K562 (cell line): Measurements from ENCODE around the gene TMEM163. TPM values are rescaled to one million over a fixed set of nuclear protein-coding genes. Genes with fewer than 3 reads are reported as not detected.

Experiments
- ATAC-seq: fragments of 200-7000 bp; cut with Tn5 transposase; 3 replicates; pipeline ENCODE4 v1.9.1; 2020; ENCODE audit warnings: moderate library complexity
- BruUV-seq: library from RNA; stranded (reverse); fragments of 400-500 nt; replicated peaks from 2 replicates; lab custom pipeline; 2021; lab: Mats Ljungman, UMichigan
- CTCF ChIA-PET: fragments of 300-600 bp; formaldehyde crosslinking; extraction: SDS; loops from one replicate; lab custom pipeline; 2021; ENCODE audit warnings: low intra/inter-chr PET ratio; lab: Yijun Ruan, JAX
- POLR2A ChIA-PET: fragments of 300-600, 350-650 bp; sonication (Branson Sonifier 250); formaldehyde crosslinking; extraction: SDS; loops from one replicate; lab custom pipeline; 2021; ENCODE audit warnings: antibody characterized with exemption, inconsistent platforms; lab: Yijun Ruan, JAX
- DNase-seq, 4 experiments: peaks; one replicate each; pipeline versions ENCODE4 v3.0.0 to v3.0.0-alpha.2; 2011 to 2018; ENCODE audit warnings: low spot score in 3 of 4, mixed read lengths in 3 of 4; ENCODE audit errors: extremely low read depth in 1 of 4
- FAIRE-seq: peaks from 2 replicates; lab custom pipeline; 2011; peaks lifted over from hg19 to GRCh38; lab: Jason Lieb, UNC
- H2AFZ ChIP-seq: 2 replicates; pipeline ENCODE4 v1.6.0; 2011; ENCODE audit warnings: low read depth, low read length, control low read depth, inconsistent platforms
- H3K27ac ChIP-seq: fragments of 200-600 bp; 3 replicates; pipeline ENCODE4 v1.8.0; 2011; ENCODE audit warnings: low read depth, mild to moderate bottlenecking, control low read depth, inconsistent platforms, low read length, moderate library complexity, mixed read lengths; ENCODE audit errors: extremely low read depth
- H3K27me3 ChIP-seq, 2 experiments: fragments of 300-600 bp in 1 of 2; 2 replicates in 1 of 2; 3 replicates in 1 of 2; pipeline versions ENCODE4 v1.6.0 to v1.8.0; 2011; ENCODE audit warnings: inconsistent platforms in 2 of 2, low read length in 2 of 2, mild to moderate bottlenecking in 1 of 2, mixed read lengths in 1 of 2, moderate library complexity in 1 of 2; ENCODE audit not compliant: control insufficient read depth in 2 of 2, insufficient read depth in 2 of 2
- H3K36me3 ChIP-seq: fragments of 300-600 bp; 3 replicates; pipeline ENCODE4 v1.8.0; 2011; ENCODE audit warnings: mild to moderate bottlenecking, low read length, inconsistent platforms; ENCODE audit not compliant: control insufficient read depth, insufficient read depth
- H3K4me1 ChIP-seq, 2 experiments: fragments of 200-600 bp in 1 of 2; replicated peaks in 1 of 2; 2 replicates in 1 of 2; 3 replicates in 1 of 2; pipeline versions ENCODE4 v1.5.1 to v1.8.0; 2011; ENCODE audit warnings: inconsistent platforms in 2 of 2, low read length in 2 of 2, mild to moderate bottlenecking in 1 of 2, mixed read lengths in 1 of 2, moderate library complexity in 1 of 2; ENCODE audit not compliant: control insufficient read depth in 2 of 2, insufficient read depth in 2 of 2
- H3K4me2 ChIP-seq: 2 replicates; pipeline ENCODE4 v1.6.1; 2011; ENCODE audit warnings: low read length, control low read depth, inconsistent platforms, mixed read lengths; ENCODE audit not compliant: insufficient read depth
- H3K4me3 ChIP-seq: fragments of 200-600 bp; sonication (generic), shearing (Covaris generic); 2 replicates; pipeline ENCODE4 v1.5.1; 2016; ENCODE audit warnings: control low read depth, inconsistent platforms
- H3K79me2 ChIP-seq: fragments of 200-600 bp; 3 replicates; pipeline ENCODE4 v1.8.0; 2011; ENCODE audit warnings: low read length, inconsistent platforms; ENCODE audit not compliant: control insufficient read depth, insufficient read depth
- H3K9ac ChIP-seq, 2 experiments: 2 replicates each; pipeline versions ENCODE4 v1.6.0 to v1.6.1; 2011; ENCODE audit warnings: low read depth in 2 of 2, low read length in 2 of 2, control low read depth in 1 of 2, inconsistent platforms in 1 of 2, mild to moderate bottlenecking in 1 of 2, mixed read lengths in 1 of 2; ENCODE audit not compliant: insufficient read depth in 1 of 2
- H3K9me1 ChIP-seq: one replicate; pipeline ENCODE4 v1.6.0; 2011; ENCODE audit warnings: inconsistent platforms, mild to moderate bottlenecking, low read length, moderate library complexity; ENCODE audit not compliant: control insufficient read depth, insufficient read depth
- H3K9me3 ChIP-seq: replicated peaks from 2 replicates; pipeline ENCODE4 v1.5.1; 2011; ENCODE audit warnings: low read depth, low read length, inconsistent platforms; ENCODE audit not compliant: control insufficient read depth, insufficient read depth
- H4K20me1 ChIP-seq: replicated peaks from 2 replicates; pipeline ENCODE4 v1.6.1; 2011; ENCODE audit warnings: low read length, inconsistent platforms, mixed read lengths; ENCODE audit not compliant: control insufficient read depth, insufficient read depth
- PRDM10 ChIP-seq: fragments of 450-650 bp; IDR thresholded peaks from 2 replicates; pipeline ENCODE4 v1.6.1; 2018; ENCODE audit not compliant: partially characterized antibody
- ZNF143 ChIP-seq: sonication (generic); formaldehyde crosslinking; IDR thresholded peaks from 2 replicates; pipeline ENCODE4 v1.9.0; 2022; ENCODE audit warnings: mild to moderate bottlenecking, missing genetic modification reagents
- ZNF347 ChIP-seq: fragments of 450-650 bp; formaldehyde crosslinking; IDR thresholded peaks from 2 replicates; pipeline ENCODE4 v1.4.0; 2020; ENCODE audit warnings: low read depth, mild to moderate bottlenecking, moderate library complexity
- ZNF668 ChIP-seq: fragments of 250-450 bp; sonication (Bioruptor Pico); IDR thresholded peaks from 2 replicates; pipeline ENCODE4 v1.8.0; 2022; ENCODE audit warnings: mild to moderate bottlenecking, inconsistent platforms
- WGBS: fragments of 100-300 bp; shearing (Covaris generic); methylation state at CpG from one replicate; pipeline ENCODE4 v1.1.6; 2016; ENCODE audit warnings: low coverage, mixed read lengths; ENCODE audit not compliant: insufficient coverage; ENCODE audit errors: missing lambda C conversion rate; 5-methylcytosine and 5-hydroxymethylcytosine counted together
- in situ Hi-C: fragments of 300-500 bp; cut with MboI; formaldehyde crosslinking; loops from 4 replicates; pipeline ENCODE4 v1.15.0; 2018; ENCODE audit warnings: inconsistent platforms, mixed read lengths
- intact Hi-C: fragments of 100-400 bp; cut with micrococcal nuclease; formaldehyde crosslinking; loops from 2 replicates; pipeline ENCODE4 v1.14.2; 2022
- polyA plus RNA-seq, 8 experiments: library from polyadenylated mRNA; depleted of rRNA in 4 of 8; stranded (reverse) in 5 of 8; unstranded in 3 of 8; fragments of >200 nt; fragmentation: Nextera tagmentation in 2 of 8; fragmentation: Illumina TruSeq in 1 of 8; extraction: Ambion mirVana in 2 of 8; extraction: Trizol in 1 of 8; gene quantifications; 2 replicates each; pipeline versions ENCODE4 v1.2.1 to v1.2.3, GENCODE V29; 2011 to 2014; ENCODE audit warnings: inconsistent platforms in 1 of 8, missing spikeins in 1 of 8
- total RNA-seq, 7 experiments: library from RNA; depleted of rRNA in 6 of 7; stranded (reverse); fragments of >200 nt in 6 of 7; fragmentation: Illumina TruSeq in 2 of 7; extraction: Trizol in 2 of 7; gene quantifications; 2 replicates each; pipeline versions ENCODE4 v1.2.1 to v1.2.3, GENCODE V29; 2011 to 2021; ENCODE audit warnings: low replicate concordance in 1 of 7

TMEM163 gene
- total and polyA plus RNA-seq, 9 of the 15 experiments (the other 6 are each of a cell fraction or from before 2014, with no cell fraction given), result 0.04 to 0.68 (median 0.16) TPM; not detected in 3

GRCh38 chr2:134536296-134536695, 182.5 kb downstream of the TMEM163 start (continued):
- no peak for TF ChIP-seq PRDM10

GRCh38 chr2:134532537-134532936, 186.3 kb downstream of the TMEM163 start:
- no peak for DNase-seq
- TF ChIP-seq ZNF347 (CRISPR knock-in tag) (no peak), ZNF143 (CRISPR knock-in tag) (no peak), ZNF668 (CRISPR knock-in tag) (no peak)
- TF ChIP-seq, all 486 proteins: peak for 0
- no TSS peak for BruUV-seq
- Histone ChIP-seq H3K4me3 (no peak overlapping the region), H2AFZ (no peak overlapping the region), H3K27me3 (peaks cover 2 to 27% of the 10 kb centered on the region in 2 experiments), H4K20me1 (no peaks in the 10 kb centered on the region; the same call in 1 of the 2 replicates), H3K9ac (no peak overlapping the region), H3K36me3 (no peaks in the 10 kb centered on the region), H3K4me1 (no peaks in the 10 kb centered on the region; a peak in 1 of 5 replicates), H3K9me3 (no peaks in the 10 kb centered on the region), H3K4me2 (no peak overlapping the region), H3K79me2 (no peaks in the 10 kb centered on the region), H3K27ac (no peak overlapping the region), H3K9me1 (no peaks in the 10 kb centered on the region)
- CTCF ChIA-PET, result no interaction called here
- no peak for FAIRE-seq
- intact Hi-C loops, result no loop called here
- POLR2A ChIA-PET, result interaction anchor here (0.8 kb wide), 1 partner anchor 11 kb away, joined by 3 read pairs; no protein-coding TSS in a partner anchor
- 0% methylated on average over 1 of the region's 1 CpG for WGBS
- in situ Hi-C loops, result no loop called here
- ATAC-seq, result no peak
